Adrenal gland (tissue), 5 donors: ENCODE results near the gene NEDD8.

Experiments
- POLR2A ChIP-seq, 2 donors: fragments of 450-650 bp; IDR thresholded peaks; one replicate each; pipeline ENCODE4 v1.6.1; 2017; ENCODE audit warnings: antibody characterized with exemption in 2 of 2, mild to moderate bottlenecking in 2 of 2, moderate library complexity in 1 of 2
- TF ChIP-seq, protein P1 (sequence below), 6 experiments: fragments of 450-650 bp in 4 of 6; fragments of 200-600 bp in 2 of 6; sonication (generic) in 1 of 6; IDR thresholded peaks; 1 replicate in 5 of 6; 2 replicates in 1 of 6; pipeline versions ENCODE4 v1.5.1 to v1.8.0; 2016 to 2021; ENCODE audit warnings: antibody characterized with exemption in 6 of 6, mild to moderate bottlenecking in 2 of 6, moderate library complexity in 1 of 6
- donor health status: DM: no; HTN: no; CAD: no.

DNA sequence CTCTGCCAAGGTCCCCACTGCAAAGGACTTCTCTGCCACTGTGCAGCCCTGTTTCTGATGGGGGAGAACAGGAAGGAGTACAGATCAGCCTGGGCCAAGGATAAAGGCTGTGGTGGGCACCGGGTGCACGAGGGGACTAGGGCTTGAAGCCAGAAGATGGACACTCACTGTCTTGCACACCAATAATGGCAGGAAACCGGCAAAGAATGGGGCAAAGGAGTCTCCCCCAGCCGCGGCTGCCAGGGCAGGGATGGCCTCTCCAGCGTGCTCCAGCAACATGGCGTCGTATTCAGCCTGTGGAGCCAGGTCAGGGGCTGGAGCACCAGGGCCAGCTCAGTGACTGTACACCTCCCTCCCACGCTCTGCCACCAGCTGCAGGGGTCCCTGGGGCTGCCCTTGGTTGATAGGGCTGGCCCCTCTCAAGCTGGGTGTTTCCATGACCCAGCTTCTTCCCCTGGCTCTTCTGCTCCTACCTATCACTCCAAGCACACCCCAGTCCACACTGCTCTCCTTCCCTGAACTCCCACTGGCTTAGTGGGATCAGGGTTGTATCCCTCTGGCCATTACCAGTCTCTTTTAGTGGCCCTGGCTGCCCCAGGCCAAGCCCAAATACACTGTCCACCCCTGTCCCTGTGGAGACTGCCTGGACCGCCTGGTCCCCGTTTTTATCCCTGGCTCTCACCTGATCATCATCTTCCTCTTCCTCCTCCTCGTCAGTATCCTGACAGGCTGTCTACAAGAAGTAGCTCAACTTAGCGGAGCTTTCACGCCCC lies 49.9 kb downstream of the NEDD8 start:
- TF ChIP-seq, protein P1, sequence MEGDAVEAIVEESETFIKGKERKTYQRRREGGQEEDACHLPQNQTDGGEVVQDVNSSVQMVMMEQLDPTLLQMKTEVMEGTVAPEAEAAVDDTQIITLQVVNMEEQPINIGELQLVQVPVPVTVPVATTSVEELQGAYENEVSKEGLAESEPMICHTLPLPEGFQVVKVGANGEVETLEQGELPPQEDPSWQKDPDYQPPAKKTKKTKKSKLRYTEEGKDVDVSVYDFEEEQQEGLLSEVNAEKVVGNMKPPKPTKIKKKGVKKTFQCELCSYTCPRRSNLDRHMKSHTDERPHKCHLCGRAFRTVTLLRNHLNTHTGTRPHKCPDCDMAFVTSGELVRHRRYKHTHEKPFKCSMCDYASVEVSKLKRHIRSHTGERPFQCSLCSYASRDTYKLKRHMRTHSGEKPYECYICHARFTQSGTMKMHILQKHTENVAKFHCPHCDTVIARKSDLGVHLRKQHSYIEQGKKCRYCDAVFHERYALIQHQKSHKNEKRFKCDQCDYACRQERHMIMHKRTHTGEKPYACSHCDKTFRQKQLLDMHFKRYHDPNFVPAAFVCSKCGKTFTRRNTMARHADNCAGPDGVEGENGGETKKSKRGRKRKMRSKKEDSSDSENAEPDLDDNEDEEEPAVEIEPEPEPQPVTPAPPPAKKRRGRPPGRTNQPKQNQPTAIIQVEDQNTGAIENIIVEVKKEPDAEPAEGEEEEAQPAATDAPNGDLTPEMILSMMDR (IDR thresholded peaks at IDR 0.05), result no peak
- no peak for TF ChIP-seq POLR2A (IDR thresholded peaks at IDR 0.05)
